ENCODE results near the gene SOCS6.
"Not testable (repeated sequence)": the region's sequence is repeated elsewhere in the genome, so short reads cannot be mapped to it uniquely, and the experiment has no call there.

The SOCS6 gene, protein sequence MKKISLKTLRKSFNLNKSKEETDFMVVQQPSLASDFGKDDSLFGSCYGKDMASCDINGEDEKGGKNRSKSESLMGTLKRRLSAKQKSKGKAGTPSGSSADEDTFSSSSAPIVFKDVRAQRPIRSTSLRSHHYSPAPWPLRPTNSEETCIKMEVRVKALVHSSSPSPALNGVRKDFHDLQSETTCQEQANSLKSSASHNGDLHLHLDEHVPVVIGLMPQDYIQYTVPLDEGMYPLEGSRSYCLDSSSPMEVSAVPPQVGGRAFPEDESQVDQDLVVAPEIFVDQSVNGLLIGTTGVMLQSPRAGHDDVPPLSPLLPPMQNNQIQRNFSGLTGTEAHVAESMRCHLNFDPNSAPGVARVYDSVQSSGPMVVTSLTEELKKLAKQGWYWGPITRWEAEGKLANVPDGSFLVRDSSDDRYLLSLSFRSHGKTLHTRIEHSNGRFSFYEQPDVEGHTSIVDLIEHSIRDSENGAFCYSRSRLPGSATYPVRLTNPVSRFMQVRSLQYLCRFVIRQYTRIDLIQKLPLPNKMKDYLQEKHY

DNA sequence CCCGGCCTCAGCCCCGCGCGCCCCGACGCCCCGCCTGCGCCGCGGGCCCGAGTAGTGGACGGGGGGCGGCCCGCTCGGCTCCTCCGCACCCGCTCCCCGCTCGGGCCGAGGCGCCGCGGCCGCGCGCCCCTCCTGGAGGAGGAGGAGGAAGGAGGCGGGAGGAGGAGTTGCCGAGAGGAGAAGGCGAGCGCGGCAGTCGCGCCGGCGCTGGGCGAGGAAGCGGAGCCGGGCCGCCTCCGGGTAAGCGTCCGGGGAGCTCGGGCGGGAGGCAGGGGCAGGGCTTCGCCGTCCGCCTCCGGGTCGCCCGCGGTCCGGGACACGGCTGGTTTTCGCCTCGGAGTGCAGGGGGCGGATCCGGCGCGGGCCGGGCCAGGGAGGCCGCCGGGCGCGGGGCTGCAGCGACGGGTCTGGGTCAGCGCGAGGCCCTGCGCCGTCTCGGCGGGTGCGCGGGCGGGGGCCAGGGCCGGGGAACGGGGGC is at the start of gene SOCS6:
TSS of gene SOCS6 (plus strand) at position 195 of the 478 bp plus-strand sequence. CDS start 35,624 bp downstream, outside the sequence.
- peak; percentile 92 for TF ChIP-seq POLR2A (IDR thresholded peaks at IDR 0.05; ENCODE audit: low read depth, low read length)
- no peak for DNase-seq (ENCODE audit: insufficient read length, low spot score)
- no peak for FAIRE-seq

DNA sequence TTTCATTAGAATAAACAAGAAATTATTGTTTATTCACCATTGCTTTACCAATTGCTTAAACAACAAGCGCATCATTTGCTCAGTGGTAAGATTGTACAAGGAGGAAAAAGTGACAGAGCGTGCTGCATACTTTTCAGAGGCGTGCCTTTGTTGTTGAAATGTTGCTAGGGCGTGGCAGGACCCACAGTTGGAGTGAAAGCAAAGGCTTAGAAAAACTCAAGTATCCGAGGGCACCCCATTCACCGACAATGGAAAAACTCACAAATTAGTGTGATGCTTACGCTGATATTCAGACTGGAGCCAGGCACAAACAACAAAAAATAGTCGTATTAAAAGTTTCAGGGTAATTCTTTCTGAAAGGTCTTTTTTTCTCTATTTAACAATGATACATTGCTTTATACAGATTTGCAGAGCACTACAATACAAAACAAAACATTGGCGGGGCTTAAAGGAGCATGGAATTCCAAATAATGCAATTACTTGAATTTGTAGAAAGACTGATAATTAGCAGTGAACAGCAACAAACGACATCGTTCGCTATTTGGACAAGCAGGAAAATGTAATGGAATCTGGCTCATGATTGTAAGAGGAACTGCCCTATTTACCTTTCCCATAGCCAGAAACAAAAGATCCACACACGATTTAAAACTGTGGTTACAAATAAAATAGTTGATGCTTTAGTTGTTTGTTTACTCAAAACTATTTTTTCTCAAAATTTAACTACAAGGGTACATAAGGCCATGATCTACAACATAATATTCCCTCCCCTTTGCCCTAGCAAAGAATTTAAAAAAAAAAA is 45.5 kb upstream of the SOCS6 start:
- DNase-seq (ENCODE audit: insufficient read length, low spot score) (no peak), FAIRE-seq (no peak)
- no peak for TF ChIP-seq POLR2A (IDR thresholded peaks at IDR 0.05; ENCODE audit: low read depth, low read length)

DNA sequence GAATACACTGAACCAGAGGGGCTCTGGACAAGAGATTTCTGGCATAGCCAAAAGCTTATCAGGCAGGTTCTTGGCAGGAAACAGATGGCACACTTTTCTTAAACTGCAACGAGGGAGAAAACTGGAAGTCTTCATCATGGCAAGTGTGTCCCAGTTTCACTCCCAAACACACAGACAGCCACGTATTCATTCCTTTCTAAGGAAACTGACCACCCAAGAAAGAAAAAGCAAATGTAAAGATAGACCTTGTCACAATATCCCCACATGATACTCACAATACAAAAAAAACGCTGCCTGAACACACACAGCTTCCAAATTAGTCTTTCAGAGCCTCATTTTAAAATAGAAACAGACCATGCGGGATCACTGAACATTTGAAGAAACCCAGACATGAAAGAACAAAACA is 42.8 kb upstream of the SOCS6 start:
- TF ChIP-seq POLR2A (IDR thresholded peaks at IDR 0.05; ENCODE audit: low read depth, low read length) = no peak
- no peak for DNase-seq (ENCODE audit: insufficient read length, low spot score)
- FAIRE-seq = no peak

DNA sequence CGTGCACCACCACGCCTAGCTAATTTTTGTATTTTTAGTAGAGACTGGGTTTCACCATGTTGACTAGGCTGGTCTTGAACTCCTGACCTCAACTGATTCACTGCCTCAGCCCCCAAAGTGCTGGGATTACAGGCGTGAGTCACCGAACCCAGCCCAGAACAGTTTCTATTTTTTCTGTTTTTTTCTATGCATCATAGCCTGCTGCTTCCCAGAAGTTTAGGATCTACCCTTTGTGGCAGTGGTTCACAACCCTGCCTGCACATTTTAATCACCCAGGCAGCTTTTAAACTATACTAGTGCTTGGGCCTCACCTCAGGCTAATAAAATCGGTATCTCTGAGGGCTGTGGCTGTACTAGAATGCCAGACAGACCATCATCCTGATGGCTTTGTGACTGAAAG is 39.7 kb upstream of the SOCS6 start:
- FAIRE-seq (no peak), DNase-seq (ENCODE audit: insufficient read length, low spot score) (no peak)
- TF ChIP-seq POLR2A (IDR thresholded peaks at IDR 0.05; ENCODE audit: low read depth, low read length) = no peak

DNA sequence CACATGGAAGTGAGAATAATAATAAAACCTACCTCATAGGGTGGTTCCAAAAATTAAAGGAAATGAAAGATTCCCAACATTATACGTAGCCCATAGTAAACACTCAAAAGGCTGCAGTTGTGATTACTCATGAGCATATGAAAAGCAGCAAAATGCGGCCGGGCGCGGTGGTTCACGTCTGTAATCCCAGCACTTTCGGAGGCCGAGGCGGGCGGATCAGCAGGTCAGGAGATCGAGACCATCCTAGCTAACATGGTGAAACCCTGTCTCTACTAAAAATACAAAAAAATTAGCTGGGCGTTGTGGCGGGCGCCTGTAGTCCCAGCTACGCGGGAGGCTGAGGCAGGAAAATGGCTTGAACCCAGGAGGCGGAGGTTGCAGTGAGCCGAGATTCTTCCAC is 39.0 kb upstream of the SOCS6 start:
- DNase-seq (ENCODE audit: insufficient read length, low spot score); FAIRE-seq: not testable (repeated sequence)

DNA sequence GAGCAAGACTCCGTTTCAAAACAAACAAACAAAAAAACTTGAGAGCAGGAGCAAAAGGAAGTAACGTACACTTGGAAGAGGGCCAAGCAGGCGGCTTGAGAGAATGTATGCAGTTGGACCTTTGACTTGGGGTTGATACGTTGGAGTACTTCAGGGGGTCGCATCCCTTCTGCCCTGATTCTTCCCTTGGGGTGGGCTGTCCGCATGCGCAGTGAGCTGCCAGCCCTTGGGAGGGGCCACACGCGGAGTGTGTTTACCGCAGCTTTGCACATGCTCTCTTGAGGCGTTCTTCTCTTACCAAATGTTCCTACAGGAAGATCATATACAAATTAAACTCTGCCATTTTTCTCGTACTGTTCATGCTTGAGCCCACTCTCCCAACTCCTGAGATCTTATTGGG is 38.1 kb upstream of the SOCS6 start:
- DNase-seq (ENCODE audit: insufficient read length, low spot score) (no peak), FAIRE-seq (no peak)
- no peak for TF ChIP-seq POLR2A (IDR thresholded peaks at IDR 0.05; ENCODE audit: low read depth, low read length)

DNA sequence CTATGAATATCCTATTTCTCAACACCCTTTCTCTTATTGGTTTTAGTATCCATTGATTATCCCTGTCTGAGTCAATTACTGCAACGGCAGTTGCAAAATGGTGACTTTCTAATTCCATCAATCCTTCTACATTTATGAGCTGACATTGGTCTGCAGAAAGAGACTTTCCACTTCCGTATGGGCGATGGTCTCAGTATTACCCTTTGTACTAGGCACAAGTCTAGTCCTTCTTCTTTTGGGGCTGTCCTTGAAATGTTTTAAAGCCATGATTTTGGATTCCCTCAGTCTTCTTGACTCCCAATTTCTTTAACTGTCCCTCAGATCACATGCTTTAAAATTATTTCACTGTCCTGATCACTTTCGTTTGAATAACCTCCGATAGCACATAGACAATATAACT is 32.7 kb upstream of the SOCS6 start:
- DNase-seq (ENCODE audit: insufficient read length, low spot score) = no peak
- no peak for TF ChIP-seq POLR2A (IDR thresholded peaks at IDR 0.05; ENCODE audit: low read depth, low read length)
- no peak for FAIRE-seq

DNA sequence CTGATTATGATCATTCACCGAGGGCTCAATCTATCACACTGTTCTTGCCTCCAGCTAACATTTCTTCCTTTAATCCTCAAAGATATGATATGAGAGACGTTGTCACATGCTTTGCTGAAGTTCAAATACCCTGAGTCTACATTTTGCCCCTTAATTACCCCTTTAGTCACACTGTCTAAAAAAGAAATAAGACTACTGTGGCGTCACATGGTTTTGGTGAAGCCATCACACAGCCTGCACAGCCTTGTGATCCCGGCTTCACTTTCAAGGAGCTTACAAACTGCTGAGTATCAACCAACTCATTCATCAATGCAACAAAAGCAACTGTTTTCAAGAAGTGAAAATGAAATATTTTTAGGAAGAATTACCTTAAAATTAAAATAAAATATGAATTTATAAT is 31.9 kb upstream of the SOCS6 start:
- FAIRE-seq (no peak), DNase-seq (ENCODE audit: insufficient read length, low spot score) (no peak)
- TF ChIP-seq POLR2A (IDR thresholded peaks at IDR 0.05; ENCODE audit: low read depth, low read length) = no peak

DNA sequence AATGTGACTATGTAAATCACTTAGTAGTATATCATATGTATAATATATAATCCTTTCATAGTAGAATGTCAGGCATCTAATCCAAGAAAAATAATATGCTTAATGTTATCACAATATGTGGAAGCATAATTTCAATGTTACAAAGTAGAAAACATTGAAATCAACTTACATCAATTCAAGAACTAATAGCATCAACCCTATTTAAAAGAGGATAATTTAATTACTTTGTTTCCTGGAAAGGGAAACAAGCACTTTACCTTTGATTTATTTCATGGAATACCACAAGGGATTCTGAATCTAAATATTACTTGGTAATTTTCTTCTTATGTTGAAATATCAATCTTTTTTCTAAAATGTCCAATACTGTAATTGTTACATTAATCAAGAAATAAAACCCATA is 30.6 kb upstream of the SOCS6 start:
- no peak for TF ChIP-seq POLR2A (IDR thresholded peaks at IDR 0.05; ENCODE audit: low read depth, low read length)
- FAIRE-seq = no peak
- DNase-seq (ENCODE audit: insufficient read length, low spot score) = no peak

DNA sequence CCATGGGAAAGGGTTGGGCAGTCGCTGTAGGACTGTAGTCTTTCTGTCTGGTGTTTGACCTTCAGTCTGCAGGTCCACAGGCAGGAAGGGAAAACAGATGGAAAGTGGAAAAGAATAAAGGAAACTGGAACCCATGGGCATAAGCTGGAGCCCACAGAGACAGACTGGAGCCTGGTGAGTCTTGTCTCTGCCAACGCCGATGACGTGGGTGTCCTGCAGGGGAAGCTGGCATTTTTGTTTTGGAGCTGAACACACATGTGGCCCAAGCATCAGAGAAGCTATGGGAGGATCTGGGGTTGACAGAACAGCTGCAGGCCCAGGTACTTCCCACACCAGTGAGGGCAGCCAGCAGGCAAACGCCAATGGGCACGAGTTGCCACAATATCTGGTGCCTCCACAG is 28.2 kb upstream of the SOCS6 start:
- FAIRE-seq (no peak), DNase-seq (ENCODE audit: insufficient read length, low spot score) (no peak)
- no peak for TF ChIP-seq POLR2A (IDR thresholded peaks at IDR 0.05; ENCODE audit: low read depth, low read length)

DNA sequence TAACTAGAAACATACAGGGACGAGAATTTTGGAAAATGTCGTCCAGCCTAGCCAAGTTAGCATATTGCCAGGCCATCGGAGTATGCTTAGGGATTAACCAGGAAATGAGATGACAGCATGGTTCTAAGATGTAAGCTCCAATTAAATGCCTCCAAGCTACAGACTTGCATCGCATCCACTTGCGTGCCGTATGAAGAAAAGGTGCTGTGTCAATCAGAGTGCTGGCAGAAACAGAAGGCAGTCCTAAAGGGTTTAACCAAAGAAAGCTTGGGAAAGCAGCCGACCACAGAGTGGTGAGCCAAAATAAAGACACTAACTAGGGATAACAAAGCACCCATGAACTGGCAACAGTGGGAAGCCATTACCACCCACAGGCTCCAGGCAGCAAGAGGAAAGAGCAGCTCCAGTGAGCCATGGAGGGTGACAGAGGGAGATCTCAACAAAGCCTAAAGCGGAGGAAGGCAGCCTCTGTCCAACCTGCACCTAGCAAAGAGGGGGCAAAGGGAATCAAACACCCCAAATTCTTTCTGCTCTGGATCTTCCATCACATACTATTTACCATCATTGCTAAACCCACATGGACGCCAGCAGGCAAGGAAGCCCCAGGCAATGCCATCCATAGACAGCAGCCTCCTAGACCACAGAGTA is 27.6 kb upstream of the SOCS6 start:
- DNase-seq (ENCODE audit: insufficient read length, low spot score) (no peak), FAIRE-seq (no peak)
- TF ChIP-seq POLR2A (IDR thresholded peaks at IDR 0.05; ENCODE audit: low read depth, low read length) = no peak

DNA sequence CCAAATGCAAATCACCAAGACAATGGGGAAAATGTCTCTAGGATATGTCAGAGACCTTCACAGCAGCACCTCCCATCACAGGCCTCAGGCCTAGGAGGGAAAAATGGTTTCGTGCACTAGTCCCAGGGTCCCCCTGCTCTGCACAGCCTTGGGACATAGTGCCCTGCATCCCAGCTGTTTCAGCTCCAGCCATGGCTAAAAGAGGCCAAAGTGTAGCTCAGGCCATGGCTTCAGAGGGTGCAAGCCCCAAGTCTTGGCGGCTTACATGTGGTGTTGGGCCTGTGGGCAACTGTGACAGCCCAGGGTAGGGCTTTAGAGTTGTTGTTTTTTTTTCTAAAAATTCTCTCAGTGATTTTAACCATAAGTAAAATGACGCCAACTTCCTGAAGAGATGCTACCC is 25.5 kb upstream of the SOCS6 start:
- no peak for TF ChIP-seq POLR2A (IDR thresholded peaks at IDR 0.05; ENCODE audit: low read depth, low read length)
- DNase-seq (ENCODE audit: insufficient read length, low spot score) = no peak
- FAIRE-seq = no peak

DNA sequence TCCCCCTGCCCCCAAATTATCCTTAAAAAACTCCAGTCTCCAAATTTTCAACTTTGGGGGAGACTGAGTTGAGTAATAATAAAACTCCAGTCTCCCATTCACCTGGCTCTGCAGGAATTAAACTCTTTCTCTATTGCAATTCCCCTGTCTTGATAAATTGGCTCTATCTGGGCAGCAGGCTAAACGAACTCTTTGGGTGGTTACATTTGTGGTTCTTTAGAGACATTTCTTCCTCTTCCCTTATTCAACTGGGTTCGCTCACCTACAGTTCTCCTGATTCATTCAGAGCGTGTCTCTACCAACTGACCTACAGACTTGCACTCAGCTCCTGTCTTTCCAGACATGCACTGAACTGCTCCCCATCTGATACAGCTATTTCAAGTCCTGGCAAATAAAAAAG is 17.1 kb upstream of the SOCS6 start:
- DNase-seq (ENCODE audit: insufficient read length, low spot score) = no peak
- no peak for FAIRE-seq
- TF ChIP-seq POLR2A (IDR thresholded peaks at IDR 0.05; ENCODE audit: low read depth, low read length) = no peak

DNA sequence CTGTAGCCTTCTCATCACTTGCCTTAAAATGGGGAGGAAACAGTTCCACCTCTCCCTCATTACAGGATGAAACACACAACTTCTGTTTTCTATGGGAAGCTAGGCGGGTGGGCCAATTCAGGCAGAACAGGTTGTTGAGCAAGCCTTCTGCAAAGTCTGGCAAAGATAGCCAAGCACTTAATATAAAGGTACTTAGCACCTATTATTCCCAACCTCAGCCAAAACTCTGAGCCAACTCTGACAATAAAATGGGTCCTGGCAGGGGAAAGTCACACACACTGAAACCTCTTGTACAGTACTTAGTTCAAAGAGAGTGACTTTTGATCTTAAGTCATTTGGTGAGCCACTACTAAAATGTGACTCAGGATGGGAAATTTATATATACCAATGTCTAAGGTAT is 15.8 kb upstream of the SOCS6 start:
- no peak for TF ChIP-seq POLR2A (IDR thresholded peaks at IDR 0.05; ENCODE audit: low read depth, low read length)
- no peak for DNase-seq (ENCODE audit: insufficient read length, low spot score)
- no peak for FAIRE-seq
